ENCODE results near the gene RCC1. TPM values are rescaled to one million over a fixed set of nuclear protein-coding genes. Genes with fewer than 3 reads are reported as not detected.
A peak's percentile ranks its signal among the peaks of the same experiment; 100 is the strongest.

The RCC1 gene
- total and polyA plus RNA-seq, 3 donors from 2014 or later, result 25.9 to 96.9 (median 43.2) TPM

GRCh38 chr1:28494737-28495136 lies 11.1 kb upstream of the RCC1 start:
- intact Hi-C loops (cut with DNase I; ENCODE audit: low total_unique reads), result no loop called here

DNA sequence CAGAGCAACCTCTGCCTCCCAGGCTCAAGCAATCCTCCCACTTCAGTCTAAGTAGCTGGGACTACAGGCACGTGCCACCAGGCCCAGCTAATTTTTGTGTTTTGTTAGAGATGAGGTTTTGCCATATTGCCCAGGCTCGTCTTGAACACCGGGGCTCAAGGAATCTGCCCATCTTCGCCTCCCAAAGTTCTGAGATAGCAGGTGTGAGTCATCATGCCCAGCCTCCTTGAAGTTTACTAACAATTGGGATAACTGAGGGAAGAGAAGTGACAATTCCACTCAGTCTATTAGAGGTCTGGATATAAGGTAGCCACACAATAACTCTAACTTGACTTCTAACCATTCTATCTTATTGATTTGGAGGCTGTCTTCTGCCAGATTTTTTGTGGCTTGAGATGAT lies 6.3 kb upstream of the RCC1 start:
- 87 to 91% methylated on average over 4 of the region's 4 CpGs for WGBS, 2 donors
- H3K27ac ChIP-seq, result no peak overlapping the region
- H3K4me1 ChIP-seq, result no peaks in the 10 kb centered on the region
- H3K27me3 ChIP-seq, result no peaks in the 10 kb centered on the region
- intact Hi-C loops (cut with DNase I; ENCODE audit: low total_unique reads), result no loop called here
- TF ChIP-seq, protein P1, sequence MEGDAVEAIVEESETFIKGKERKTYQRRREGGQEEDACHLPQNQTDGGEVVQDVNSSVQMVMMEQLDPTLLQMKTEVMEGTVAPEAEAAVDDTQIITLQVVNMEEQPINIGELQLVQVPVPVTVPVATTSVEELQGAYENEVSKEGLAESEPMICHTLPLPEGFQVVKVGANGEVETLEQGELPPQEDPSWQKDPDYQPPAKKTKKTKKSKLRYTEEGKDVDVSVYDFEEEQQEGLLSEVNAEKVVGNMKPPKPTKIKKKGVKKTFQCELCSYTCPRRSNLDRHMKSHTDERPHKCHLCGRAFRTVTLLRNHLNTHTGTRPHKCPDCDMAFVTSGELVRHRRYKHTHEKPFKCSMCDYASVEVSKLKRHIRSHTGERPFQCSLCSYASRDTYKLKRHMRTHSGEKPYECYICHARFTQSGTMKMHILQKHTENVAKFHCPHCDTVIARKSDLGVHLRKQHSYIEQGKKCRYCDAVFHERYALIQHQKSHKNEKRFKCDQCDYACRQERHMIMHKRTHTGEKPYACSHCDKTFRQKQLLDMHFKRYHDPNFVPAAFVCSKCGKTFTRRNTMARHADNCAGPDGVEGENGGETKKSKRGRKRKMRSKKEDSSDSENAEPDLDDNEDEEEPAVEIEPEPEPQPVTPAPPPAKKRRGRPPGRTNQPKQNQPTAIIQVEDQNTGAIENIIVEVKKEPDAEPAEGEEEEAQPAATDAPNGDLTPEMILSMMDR (IDR thresholded peaks at IDR 0.05), result no peak
- TF ChIP-seq POLR2A (IDR thresholded peaks at IDR 0.05), result no peak
- DNase-seq, result no peak
- no peaks in the 10 kb centered on the region for H3K36me3 ChIP-seq (ENCODE audit: low read depth, missing control alignments)
- no peaks in the 10 kb centered on the region for H3K9me3 ChIP-seq
- no peak overlapping the region for H3K4me3 ChIP-seq

More at GRCh38 chr1:28494737-28495136, 11.1 kb upstream of the RCC1 start:
- no peak for TF ChIP-seq POLR2A (IDR thresholded peaks at IDR 0.05)
- TF ChIP-seq, protein P1 (IDR thresholded peaks at IDR 0.05), result no peak
- H3K36me3 ChIP-seq (ENCODE audit: low read depth, missing control alignments), result no peaks in the 10 kb centered on the region
- no peaks in the 10 kb centered on the region for H3K27me3 ChIP-seq
- no peaks in the 10 kb centered on the region for H3K9me3 ChIP-seq
- DNase-seq, result no peak
- WGBS, 2 donors, result 100% methylated on average over 1 of the region's 1 CpG
- H3K27ac ChIP-seq, result no peak overlapping the region
- no peaks in the 10 kb centered on the region for H3K4me1 ChIP-seq
- H3K4me3 ChIP-seq, result no peak overlapping the region

GRCh38 chr1:28501925-28502324 lies 3.9 kb upstream of the RCC1 start:
- TF ChIP-seq, protein P1 (IDR thresholded peaks at IDR 0.05), result no peak
- TF ChIP-seq POLR2A (IDR thresholded peaks at IDR 0.05), result no peak
- H3K9me3 ChIP-seq, result no peaks in the 10 kb centered on the region
- 56 to 59% methylated on average over 4 of the region's 4 CpGs for WGBS, 2 donors
- intact Hi-C loops (cut with DNase I; ENCODE audit: low total_unique reads), result no loop called here
- no peaks in the 10 kb centered on the region for H3K4me1 ChIP-seq
- H3K4me3 ChIP-seq, result no peak overlapping the region
- no peaks in the 10 kb centered on the region for H3K27me3 ChIP-seq
- H3K36me3 ChIP-seq (ENCODE audit: low read depth, missing control alignments), result no peaks in the 10 kb centered on the region
- no peak overlapping the region for H3K27ac ChIP-seq
- no peak for DNase-seq

DNA sequence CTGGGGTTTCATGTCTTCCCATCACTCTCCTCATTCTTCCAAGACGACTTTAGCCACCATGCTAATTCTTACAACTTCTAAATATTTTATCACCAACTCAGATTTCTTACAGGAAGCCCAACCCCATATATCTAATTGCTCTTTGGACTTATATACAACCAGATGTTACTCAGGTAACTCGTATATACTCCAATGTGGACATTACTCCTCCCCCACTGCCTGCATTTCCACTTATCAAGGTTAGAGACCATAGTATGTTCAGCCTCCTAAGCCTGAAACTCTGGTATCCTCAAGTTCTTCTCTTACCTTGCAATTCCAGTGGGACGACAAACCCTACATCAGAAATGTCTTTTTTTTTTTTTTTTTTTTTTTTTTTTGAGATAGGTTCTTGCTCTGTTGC lies 2.7 kb upstream of the RCC1 start:
- Histone ChIP-seq H3K4me1 (peaks cover 12% of the 10 kb centered on the region), H3K27ac (no peak overlapping the region), H3K9me3 (no peaks in the 10 kb centered on the region), H3K4me3 (no peak overlapping the region), H3K27me3 (no peaks in the 10 kb centered on the region), H3K36me3 (ENCODE audit: low read depth, missing control alignments) (no peaks in the 10 kb centered on the region)
- no peak for DNase-seq
- no peak for TF ChIP-seq POLR2A (IDR thresholded peaks at IDR 0.05)
- intact Hi-C loops (cut with DNase I; ENCODE audit: low total_unique reads), result no loop called here
- whole genome bisulfite sequencing, 2 donors, result 73 to 77% methylated on average over 3 of the region's 3 CpGs

- DNase-seq, result no peak
- no peaks in the 10 kb centered on the region for H3K9me3 ChIP-seq
- WGBS, 2 donors, result 1 to 2% methylated on average over 14 of the region's 14 CpGs
- no peaks in the 10 kb centered on the region for H3K27me3 ChIP-seq
- H3K36me3 ChIP-seq (ENCODE audit: low read depth, missing control alignments), result no peaks in the 10 kb centered on the region
- intact Hi-C loops (cut with DNase I; ENCODE audit: low total_unique reads), result no loop called here
- peak overlapping the region; percentile 88 for H3K4me3 ChIP-seq
- H3K27ac ChIP-seq, result peak overlapping the region; percentile 61 to 72
- TF ChIP-seq, protein P1 (IDR thresholded peaks at IDR 0.05), result no peak
- TF ChIP-seq POLR2A (IDR thresholded peaks at IDR 0.05), result no peak
- H3K4me1 ChIP-seq, result peaks cover 27% of the 10 kb centered on the region
These were observed 1.0 kb downstream of the RCC1 start for GRCh38 chr1:28506907-28507246.
